IPS-20b (cell line): ENCODE measurements around the gene ETV6.

ENCODE experiments used
- H3K27ac ChIP-seq: one replicate; pipeline ENCODE4 v1.5.1; 2013; ENCODE audit warnings: low read length
- H3K27me3 ChIP-seq: 2 replicates; pipeline ENCODE4 v1.6.1; 2013; ENCODE audit warnings: mild to moderate bottlenecking, low read length, inconsistent platforms; ENCODE audit not compliant: insufficient read depth
- H3K36me3 ChIP-seq: 2 replicates; pipeline ENCODE4 v1.6.1; 2013; ENCODE audit warnings: low read depth, mild to moderate bottlenecking, inconsistent platforms, low read length, moderate library complexity; ENCODE audit not compliant: insufficient read depth
- H3K4me1 ChIP-seq: 2 replicates; pipeline ENCODE4 v1.6.1; 2013; ENCODE audit warnings: mild to moderate bottlenecking, control low read depth, inconsistent platforms, low read length, moderate library complexity; ENCODE audit not compliant: insufficient read depth
- H3K4me3 ChIP-seq: 2 replicates; pipeline ENCODE4 v1.5.1; 2013; ENCODE audit warnings: mild to moderate bottlenecking, low read length, inconsistent platforms
- H3K9ac ChIP-seq: 2 replicates; pipeline ENCODE4 v1.6.1; 2013; ENCODE audit warnings: low read depth, mild to moderate bottlenecking, inconsistent platforms, low read length, moderate library complexity
- H3K9me3 ChIP-seq: 2 replicates; pipeline ENCODE4 v1.6.1; 2013; ENCODE audit warnings: mild to moderate bottlenecking, low read depth, low read length, inconsistent platforms; ENCODE audit not compliant: insufficient read depth

Gene ETV6

GRCh38 chr12:11712491-11712890 lies 63.0 kb downstream of the ETV6 start:
- Histone ChIP-seq H3K4me1 (no peaks in the 10 kb centered on the region; the same call in 1 of the 2 replicates), H3K27me3 (no peaks in the 10 kb centered on the region), H3K36me3 (no peaks in the 10 kb centered on the region), H3K9me3 (no peaks in the 10 kb centered on the region), H3K4me3 (no peak overlapping the region), H3K9ac (no peak overlapping the region), H3K27ac (no peak overlapping the region)

- no peak overlapping the region for H3K9ac ChIP-seq
- H3K9me3 ChIP-seq = no peaks in the 10 kb centered on the region
- no peaks in the 10 kb centered on the region for H3K36me3 ChIP-seq
- H3K27ac ChIP-seq = no peak overlapping the region
- no peak overlapping the region for H3K4me3 ChIP-seq
- H3K27me3 ChIP-seq = no peaks in the 10 kb centered on the region
- no peaks in the 10 kb centered on the region; the same call in 1 of the 2 replicates for H3K4me1 ChIP-seq
These were observed 63.7 kb downstream of the ETV6 start for GRCh38 chr12:11713202-11713601.

- Histone ChIP-seq H3K27me3 (no peaks in the 10 kb centered on the region), H3K36me3 (no peaks in the 10 kb centered on the region), H3K27ac (no peak overlapping the region), H3K4me3 (no peak overlapping the region), H3K9ac (no peak overlapping the region), H3K9me3 (no peaks in the 10 kb centered on the region), H3K4me1 (peaks cover 9% of the 10 kb centered on the region)
These were observed 65.2 kb downstream of the ETV6 start for GRCh38 chr12:11714626-11715025.

- H3K9ac ChIP-seq = no peak overlapping the region
- H3K4me3 ChIP-seq = no peak overlapping the region
- H3K9me3 ChIP-seq = no peaks in the 10 kb centered on the region
- H3K27me3 ChIP-seq = no peaks in the 10 kb centered on the region
- H3K36me3 ChIP-seq = no peaks in the 10 kb centered on the region
- peaks cover 12% of the 10 kb centered on the region for H3K4me1 ChIP-seq
- no peak overlapping the region for H3K27ac ChIP-seq
These were observed 66.1 kb downstream of the ETV6 start for GRCh38 chr12:11715621-11716020.

GRCh38 chr12:11716794-11717518 lies 67.5 kb downstream of the ETV6 start:
- Histone ChIP-seq H3K4me3 (no peak overlapping the region), H3K36me3 (no peaks in the 10 kb centered on the region), H3K27me3 (no peaks in the 10 kb centered on the region), H3K27ac (no peak overlapping the region), H3K4me1 (peaks cover 12% of the 10 kb centered on the region), H3K9me3 (no peaks in the 10 kb centered on the region), H3K9ac (no peak overlapping the region)

GRCh38 chr12:11717519-11717961 lies 68.1 kb downstream of the ETV6 start:
- Histone ChIP-seq H3K9ac (no peak overlapping the region), H3K4me1 (peaks cover 12% of the 10 kb centered on the region), H3K4me3 (no peak overlapping the region), H3K36me3 (no peaks in the 10 kb centered on the region), H3K27ac (no peak overlapping the region), H3K9me3 (no peaks in the 10 kb centered on the region), H3K27me3 (no peaks in the 10 kb centered on the region)

GRCh38 chr12:11718105-11718504 lies 68.6 kb downstream of the ETV6 start:
- no peak overlapping the region for H3K4me3 ChIP-seq
- H3K27ac ChIP-seq = no peak overlapping the region
- no peaks in the 10 kb centered on the region for H3K36me3 ChIP-seq
- H3K9me3 ChIP-seq = no peaks in the 10 kb centered on the region
- H3K4me1 ChIP-seq = peaks cover 12% of the 10 kb centered on the region
- no peak overlapping the region for H3K9ac ChIP-seq
- H3K27me3 ChIP-seq = no peaks in the 10 kb centered on the region

- Histone ChIP-seq H3K4me1 (peaks cover 15% of the 10 kb centered on the region), H3K27ac (no peak overlapping the region), H3K9me3 (no peaks in the 10 kb centered on the region), H3K36me3 (no peaks in the 10 kb centered on the region), H3K9ac (no peak overlapping the region), H3K27me3 (no peaks in the 10 kb centered on the region), H3K4me3 (no peak overlapping the region)
These were observed 69.3 kb downstream of the ETV6 start for GRCh38 chr12:11718768-11719253.

- no peak overlapping the region for H3K27ac ChIP-seq
- H3K36me3 ChIP-seq = no peaks in the 10 kb centered on the region
- no peaks in the 10 kb centered on the region for H3K9me3 ChIP-seq
- H3K27me3 ChIP-seq = no peaks in the 10 kb centered on the region
- H3K9ac ChIP-seq = no peak overlapping the region
- peaks cover 17% of the 10 kb centered on the region for H3K4me1 ChIP-seq
- H3K4me3 ChIP-seq = no peak overlapping the region
These were observed 70.2 kb downstream of the ETV6 start for GRCh38 chr12:11719678-11720099.

- no peak overlapping the region for H3K4me3 ChIP-seq
- no peak overlapping the region for H3K9ac ChIP-seq
- H3K4me1 ChIP-seq = peaks cover 17% of the 10 kb centered on the region
- H3K27ac ChIP-seq = no peak overlapping the region
- H3K36me3 ChIP-seq = no peaks in the 10 kb centered on the region
- H3K9me3 ChIP-seq = no peaks in the 10 kb centered on the region
- no peaks in the 10 kb centered on the region for H3K27me3 ChIP-seq
These were observed 72.6 kb downstream of the ETV6 start for GRCh38 chr12:11722071-11722470.

GRCh38 chr12:11722578-11723138 lies 73.2 kb downstream of the ETV6 start:
- Histone ChIP-seq H3K27ac (no peak overlapping the region), H3K27me3 (no peaks in the 10 kb centered on the region), H3K4me1 (peaks cover 17% of the 10 kb centered on the region), H3K9ac (no peak overlapping the region), H3K36me3 (no peaks in the 10 kb centered on the region), H3K4me3 (no peak overlapping the region), H3K9me3 (no peaks in the 10 kb centered on the region)

GRCh38 chr12:11723993-11724392 lies 74.5 kb downstream of the ETV6 start:
- Histone ChIP-seq H3K4me1 (peaks cover 14% of the 10 kb centered on the region), H3K27me3 (no peaks in the 10 kb centered on the region), H3K9me3 (no peaks in the 10 kb centered on the region), H3K27ac (no peak overlapping the region), H3K4me3 (no peak overlapping the region), H3K9ac (no peak overlapping the region), H3K36me3 (no peaks in the 10 kb centered on the region)
